MM.1S (cell line): ENCODE data around the gene ANKRD13B.

Experiments
- DNase-seq: peaks from one replicate; pipeline ENCODE4 v3.0.0-alpha.2; 2015
- H2AFZ ChIP-seq: fragments of 300-600 bp; sonication (generic); 2 replicates; pipeline ENCODE4 v1.6.0; 2016; ENCODE audit warnings: antibody characterized with exemption, low read length
- H3F3A ChIP-seq: fragments of 300-600 bp; sonication (generic); 2 replicates; pipeline ENCODE4 v1.6.1; 2016; ENCODE audit warnings: mild to moderate bottlenecking, antibody characterized with exemption, low read length, moderate library complexity, mixed read lengths; ENCODE audit not compliant: insufficient read depth
- H3K27ac ChIP-seq: fragments of 300-600 bp; sonication (generic); 2 replicates; pipeline ENCODE4 v1.5.1; 2016; ENCODE audit warnings: mild to moderate bottlenecking, low read length
- H3K27me3 ChIP-seq: fragments of 300-600 bp; sonication (generic); replicated peaks from 2 replicates; pipeline ENCODE4 v1.6.0; 2016; ENCODE audit warnings: low read length; ENCODE audit not compliant: insufficient read depth
- H3K36me3 ChIP-seq: fragments of 300-600 bp; sonication (generic); replicated peaks from 2 replicates; pipeline ENCODE4 v1.6.1; 2016; ENCODE audit warnings: mild to moderate bottlenecking, low read length, mixed read lengths; ENCODE audit not compliant: insufficient read depth
- H3K4me1 ChIP-seq: fragments of 300-600 bp; sonication (generic); 2 replicates; pipeline ENCODE4 v1.6.1; 2016; ENCODE audit warnings: low read length, mixed read lengths
- H3K4me2 ChIP-seq: fragments of 300-600 bp; sonication (generic); 2 replicates; pipeline ENCODE4 v1.6.0; 2016; ENCODE audit warnings: low read depth, low read length
- H3K4me3 ChIP-seq: fragments of 300-600 bp; sonication (generic); 2 replicates; pipeline ENCODE4 v1.5.1; 2016; ENCODE audit warnings: low read length, mixed read lengths
- H3K79me2 ChIP-seq: fragments of 300-600 bp; sonication (generic); 2 replicates; pipeline ENCODE4 v1.6.1; 2016; ENCODE audit warnings: mixed run types, low read length, mixed read lengths
- H3K9ac ChIP-seq: fragments of 300-600 bp; sonication (generic); 2 replicates; pipeline ENCODE4 v1.6.1; 2016; ENCODE audit warnings: low read length, mixed read lengths
- H3K9me2 ChIP-seq: fragments of 300-600 bp; sonication (generic); replicated peaks from 2 replicates; pipeline ENCODE4 v1.6.1; 2016; ENCODE audit warnings: mild to moderate bottlenecking, low read length, mixed read lengths; ENCODE audit not compliant: insufficient read depth
- H3K9me3 ChIP-seq: fragments of 300-600 bp; sonication (generic); replicated peaks from 2 replicates; pipeline ENCODE4 v1.6.1; 2016; ENCODE audit warnings: mild to moderate bottlenecking, low read length, mixed read lengths; ENCODE audit not compliant: insufficient read depth
- H4K20me1 ChIP-seq: fragments of 300-600 bp; sonication (generic); 2 replicates; pipeline ENCODE4 v1.6.1; 2016; ENCODE audit warnings: mild to moderate bottlenecking, low read length, moderate library complexity, mixed read lengths; ENCODE audit not compliant: insufficient read depth
- EZH2 ChIP-seq: fragments of 300-600 bp; sonication (generic); optimal IDR thresholded peaks from 2 replicates; pipeline ENCODE3; 2017; ENCODE audit warnings: low read depth, mild to moderate bottlenecking, antibody characterized with exemption, low read length, mixed read lengths
- EZH2phosphoT487 ChIP-seq: fragments of 300-600 bp; sonication (generic); IDR thresholded peaks from 2 replicates; pipeline ENCODE4 v1.6.1; 2018; ENCODE audit warnings: antibody characterized with exemption, low read length
- TF ChIP-seq, protein P1 (sequence below): fragments of 300-600 bp; sonication (generic); IDR thresholded peaks from 2 replicates; pipeline ENCODE4 v1.5.1; 2016; ENCODE audit warnings: antibody characterized with exemption, low read length, mixed read lengths

The ANKRD13B gene

DNA sequence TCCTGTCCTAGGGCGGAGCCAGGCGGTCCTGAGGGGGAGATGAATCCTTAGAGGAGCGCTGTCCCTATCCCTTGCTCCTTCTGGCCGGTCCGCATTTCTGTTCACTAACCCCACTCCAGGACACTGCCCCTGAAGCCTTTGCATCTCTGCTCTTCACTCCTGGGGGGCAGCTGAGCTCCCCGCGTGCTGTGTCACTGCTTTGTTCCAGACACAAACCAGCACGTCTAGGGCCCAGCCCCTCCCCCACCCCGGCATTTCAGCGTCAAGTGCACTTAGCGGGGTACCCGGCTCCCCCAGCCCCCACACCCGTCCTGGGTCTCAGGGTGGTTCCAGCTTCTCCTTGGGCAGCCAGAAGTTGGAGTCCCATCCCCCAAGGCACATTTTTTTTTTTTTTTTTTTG, 20.9 kb downstream of the ANKRD13B start:
- peak overlapping the region; percentile 58 for H3K4me3 ChIP-seq
- no peaks in the 10 kb centered on the region for H4K20me1 ChIP-seq
- no peak overlapping the region for H3K27ac ChIP-seq
- H3K4me2 ChIP-seq, result peak overlapping the region; percentile 94
- TF ChIP-seq, protein P1, sequence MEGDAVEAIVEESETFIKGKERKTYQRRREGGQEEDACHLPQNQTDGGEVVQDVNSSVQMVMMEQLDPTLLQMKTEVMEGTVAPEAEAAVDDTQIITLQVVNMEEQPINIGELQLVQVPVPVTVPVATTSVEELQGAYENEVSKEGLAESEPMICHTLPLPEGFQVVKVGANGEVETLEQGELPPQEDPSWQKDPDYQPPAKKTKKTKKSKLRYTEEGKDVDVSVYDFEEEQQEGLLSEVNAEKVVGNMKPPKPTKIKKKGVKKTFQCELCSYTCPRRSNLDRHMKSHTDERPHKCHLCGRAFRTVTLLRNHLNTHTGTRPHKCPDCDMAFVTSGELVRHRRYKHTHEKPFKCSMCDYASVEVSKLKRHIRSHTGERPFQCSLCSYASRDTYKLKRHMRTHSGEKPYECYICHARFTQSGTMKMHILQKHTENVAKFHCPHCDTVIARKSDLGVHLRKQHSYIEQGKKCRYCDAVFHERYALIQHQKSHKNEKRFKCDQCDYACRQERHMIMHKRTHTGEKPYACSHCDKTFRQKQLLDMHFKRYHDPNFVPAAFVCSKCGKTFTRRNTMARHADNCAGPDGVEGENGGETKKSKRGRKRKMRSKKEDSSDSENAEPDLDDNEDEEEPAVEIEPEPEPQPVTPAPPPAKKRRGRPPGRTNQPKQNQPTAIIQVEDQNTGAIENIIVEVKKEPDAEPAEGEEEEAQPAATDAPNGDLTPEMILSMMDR, result no peak
- no peak for TF ChIP-seq EZH2phosphoT487
- TF ChIP-seq EZH2, result no peak
- H3K79me2 ChIP-seq, result no peaks in the 10 kb centered on the region
- peaks cover 36% of the 10 kb centered on the region for H3K4me1 ChIP-seq
- no peaks in the 10 kb centered on the region for H3K9me2 ChIP-seq
- peak overlapping the region; percentile 6; the same call in 1 of the 2 replicates for H3K9ac ChIP-seq
- peaks cover 11% of the 10 kb centered on the region for H3K27me3 ChIP-seq
- DNase-seq, result no peak
- peaks cover 11% of the 10 kb centered on the region; the same call in 1 of the 2 replicates for H3F3A ChIP-seq
- H3K36me3 ChIP-seq, result no peaks in the 10 kb centered on the region
- H2AFZ ChIP-seq, result peak overlapping the region; percentile 63
- no peaks in the 10 kb centered on the region for H3K9me3 ChIP-seq

DNA sequence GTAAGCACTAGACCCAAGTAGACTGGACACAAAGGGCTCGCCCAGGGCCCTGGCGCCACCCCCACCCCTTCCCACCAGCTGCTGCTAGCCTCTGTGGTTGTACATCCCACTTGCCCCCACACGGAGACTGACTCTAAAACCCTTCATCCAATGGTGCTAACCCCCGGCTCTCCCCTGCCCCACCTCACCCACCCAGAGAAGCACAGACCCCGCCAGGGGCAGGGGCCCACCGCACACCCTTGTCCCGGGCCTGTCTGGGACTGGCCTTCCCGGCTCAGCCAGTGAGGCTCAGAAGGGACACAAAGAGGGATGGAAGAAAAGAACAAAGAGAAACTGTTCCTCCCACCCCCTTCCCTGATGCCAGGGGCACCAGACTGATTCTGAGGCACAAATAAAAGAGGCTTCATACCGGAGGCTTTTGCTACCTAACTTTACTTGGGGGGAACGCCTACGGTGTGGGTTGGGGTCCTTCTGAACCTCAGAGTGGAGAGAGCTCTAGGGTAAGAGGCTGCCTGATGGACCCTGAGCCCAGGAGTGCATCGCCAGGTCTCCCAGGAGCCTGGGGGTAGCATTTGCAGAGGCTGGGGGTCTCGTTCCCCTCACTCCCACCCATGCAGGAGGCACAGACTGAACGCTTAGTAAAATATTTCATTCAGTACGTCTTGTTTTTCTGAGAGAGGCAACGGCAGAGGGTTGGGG, 21.6 kb downstream of the ANKRD13B start:
- Histone ChIP-seq H3K27me3 (peaks cover 11% of the 10 kb centered on the region), H4K20me1 (no peaks in the 10 kb centered on the region), H3K36me3 (no peaks in the 10 kb centered on the region), H3K9me3 (no peaks in the 10 kb centered on the region), H3F3A (peaks cover 11% of the 10 kb centered on the region; the same call in 1 of the 2 replicates), H3K27ac (no peak overlapping the region), H3K4me2 (peak overlapping the region; percentile 99; the same call in 1 of the 2 replicates), H3K9ac (no peak overlapping the region), H3K4me3 (no peak overlapping the region), H2AFZ (no peak overlapping the region), H3K79me2 (no peaks in the 10 kb centered on the region), H3K9me2 (no peaks in the 10 kb centered on the region), H3K4me1 (peaks cover 40% of the 10 kb centered on the region)
- TF ChIP-seq EZH2 (no peak), EZH2phosphoT487 (no peak)
- TF ChIP-seq, protein P1, result no peak
- DNase-seq, result no peak

DNA sequence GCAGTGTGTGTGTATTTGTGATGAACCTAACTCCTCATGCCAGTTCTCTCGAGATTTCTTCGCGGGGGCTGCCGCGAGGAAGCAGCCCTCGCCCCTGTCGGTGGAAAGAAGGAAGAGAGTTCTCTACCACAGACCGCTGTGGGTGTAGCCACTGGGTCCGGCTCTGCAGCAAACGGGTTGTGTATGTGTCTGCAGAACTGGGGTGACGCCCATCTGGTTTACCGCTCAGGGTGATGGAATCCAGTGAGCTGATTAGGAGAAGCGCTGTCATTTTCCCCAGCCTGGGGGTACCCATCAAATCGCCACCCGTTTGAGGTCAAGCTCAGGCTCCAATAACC, 22.1 kb downstream of the ANKRD13B start:
- H4K20me1 ChIP-seq, result no peaks in the 10 kb centered on the region
- H3F3A ChIP-seq, result peaks cover 11% of the 10 kb centered on the region; the same call in 1 of the 2 replicates
- TF ChIP-seq, protein P1, result no peak
- TF ChIP-seq EZH2phosphoT487 (no peak), EZH2 (no peak)
- H3K9ac ChIP-seq, result no peak overlapping the region
- H3K27me3 ChIP-seq, result peaks cover 11% of the 10 kb centered on the region
- H3K27ac ChIP-seq, result no peak overlapping the region
- H3K4me1 ChIP-seq, result peaks cover 40% of the 10 kb centered on the region
- peak overlapping the region; percentile 46 for H3K4me3 ChIP-seq
- peak overlapping the region; percentile 57 for H2AFZ ChIP-seq
- H3K9me2 ChIP-seq, result no peaks in the 10 kb centered on the region
- no peaks in the 10 kb centered on the region for H3K79me2 ChIP-seq
- no peak for DNase-seq
- no peaks in the 10 kb centered on the region for H3K36me3 ChIP-seq
- H3K4me2 ChIP-seq, result peak overlapping the region; percentile 99
- no peaks in the 10 kb centered on the region for H3K9me3 ChIP-seq
